ENCODE results near the gene RNF8.
"Not testable (repeated sequence)": the region's sequence is repeated elsewhere in the genome, so short reads cannot be mapped to it uniquely, and the experiment has no call there.

Gene RNF8

GRCh38 chr6:37353761-37354525, at the start of gene RNF8:
RNF8 (plus strand) TSS chr6:37353983; CDS start chr6:37354165, 182 bp downstream.
- in situ Hi-C loops (cut with MboI; ENCODE audit: low sequenced_read_pairs), result no loop called here

GRCh38 chr6:37304766-37305165, 49.0 kb upstream of the RNF8 start:
- in situ Hi-C loops (cut with MboI; ENCODE audit: low sequenced_read_pairs), result no loop called here

GRCh38 chr6:37305841-37306425, 47.9 kb upstream of the RNF8 start:
- in situ Hi-C loops (cut with MboI; ENCODE audit: low sequenced_read_pairs), result no loop called here

GRCh38 chr6:37306624-37307222, 47.1 kb upstream of the RNF8 start:
- in situ Hi-C loops (cut with MboI; ENCODE audit: low sequenced_read_pairs), result no loop called here

GRCh38 chr6:37307484-37307883, 46.3 kb upstream of the RNF8 start:
- in situ Hi-C loops (cut with MboI; ENCODE audit: low sequenced_read_pairs), result not testable (repeated sequence)

DNA sequence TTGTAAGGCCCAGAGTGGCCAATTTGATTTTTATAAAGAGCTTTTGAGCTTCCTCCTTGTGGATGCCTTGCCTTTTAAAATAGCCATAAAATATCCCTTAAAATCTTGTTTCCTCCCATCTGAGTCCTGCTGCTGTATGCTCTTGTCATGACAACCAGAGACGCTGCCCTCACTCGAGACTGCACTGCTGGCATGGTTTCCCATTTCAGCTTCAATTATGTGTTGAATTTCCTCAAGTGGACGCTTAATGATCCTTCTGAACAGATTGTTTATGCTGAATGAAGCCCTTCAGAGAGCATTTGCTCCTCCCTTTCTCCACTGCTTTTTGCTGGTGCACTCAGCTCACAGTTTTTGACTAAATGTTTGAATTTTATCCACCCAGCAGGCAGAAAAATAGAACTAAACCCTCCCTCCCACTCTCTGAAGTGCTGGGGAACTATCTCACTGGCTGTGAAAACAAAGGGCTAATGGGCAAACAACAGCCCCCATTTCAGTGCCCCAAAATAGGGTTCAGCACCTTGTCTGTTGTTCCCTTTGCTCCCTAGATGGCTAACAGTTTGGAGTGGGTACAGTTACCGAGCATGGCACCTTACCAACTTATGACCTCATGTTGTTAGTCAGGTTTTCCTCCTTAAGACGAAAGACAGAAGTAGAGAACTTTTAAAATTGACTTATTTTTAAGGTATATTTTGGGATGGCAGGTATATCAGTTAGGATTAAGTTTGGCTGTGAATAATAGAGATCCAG, 45.5 kb upstream of the RNF8 start:
- in situ Hi-C loops (cut with MboI; ENCODE audit: low sequenced_read_pairs), result no loop called here

DNA sequence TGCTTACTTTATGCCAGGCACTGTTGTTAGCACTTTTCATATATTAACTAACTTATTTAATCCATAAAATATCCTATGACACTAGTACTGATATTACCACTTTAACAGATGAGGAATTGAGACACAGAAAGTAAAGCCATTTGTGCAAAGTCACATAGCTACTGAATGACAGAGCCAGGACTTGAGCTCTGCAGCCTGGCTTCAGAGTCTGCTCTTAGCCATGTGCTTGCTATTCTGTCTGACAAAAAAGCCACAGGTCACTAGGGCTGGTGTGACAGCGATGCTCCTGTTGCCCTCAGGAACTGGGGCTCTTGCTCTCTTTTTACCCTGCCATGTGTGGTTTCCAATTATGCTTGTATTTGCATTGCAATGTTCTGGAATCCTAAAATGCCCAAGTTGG, 44.7 kb upstream of the RNF8 start:
- in situ Hi-C loops (cut with MboI; ENCODE audit: low sequenced_read_pairs), result no loop called here

- in situ Hi-C loops (cut with MboI; ENCODE audit: low sequenced_read_pairs), result no loop called here
These were observed 44.1 kb upstream of the RNF8 start for GRCh38 chr6:37309692-37310091.

DNA sequence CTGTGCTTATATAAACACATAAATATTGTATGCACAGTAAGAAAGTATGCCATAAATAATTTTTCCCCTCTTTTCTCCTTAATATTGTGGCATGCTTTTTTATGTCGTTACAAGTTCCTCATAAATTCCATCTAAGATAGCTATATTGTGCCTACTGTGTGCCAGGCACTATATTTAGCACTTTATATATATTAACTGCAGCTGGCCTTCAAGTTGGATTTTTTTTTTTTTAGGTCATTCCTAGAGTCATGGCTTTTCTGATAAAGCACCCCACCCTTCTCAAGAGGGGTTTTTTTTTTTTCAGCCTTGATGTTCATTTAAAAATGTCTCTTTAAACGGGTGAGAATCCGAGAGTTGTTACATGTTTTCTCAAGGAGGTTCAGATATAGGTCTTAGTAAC, 42.8 kb upstream of the RNF8 start:
- in situ Hi-C loops (cut with MboI; ENCODE audit: low sequenced_read_pairs), result no loop called here

GRCh38 chr6:37311741-37312473, 41.9 kb upstream of the RNF8 start:
- in situ Hi-C loops (cut with MboI; ENCODE audit: low sequenced_read_pairs), result no loop called here

GRCh38 chr6:37313723-37314486, 39.9 kb upstream of the RNF8 start:
- in situ Hi-C loops (cut with MboI; ENCODE audit: low sequenced_read_pairs), result no loop called here

GRCh38 chr6:37314487-37315156, 39.2 kb upstream of the RNF8 start:
- in situ Hi-C loops (cut with MboI; ENCODE audit: low sequenced_read_pairs), result no loop called here

DNA sequence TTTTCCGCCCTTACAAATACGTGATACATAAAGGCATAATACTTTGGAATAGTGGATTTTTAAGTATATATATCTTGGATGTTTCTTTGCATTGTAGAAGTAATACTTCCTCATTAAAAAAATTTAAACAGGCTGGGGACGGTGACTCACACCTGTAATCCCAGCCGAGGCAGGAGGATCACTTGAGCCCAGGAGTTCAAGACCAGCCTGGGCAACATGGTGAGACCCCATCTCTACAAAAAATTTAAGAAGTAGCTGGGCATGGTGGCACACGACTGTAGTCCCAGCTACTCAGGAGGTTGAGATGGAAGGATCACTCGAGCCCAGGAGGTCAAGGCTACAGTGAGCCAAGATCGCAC, 38.6 kb upstream of the RNF8 start:
- in situ Hi-C loops (cut with MboI; ENCODE audit: low sequenced_read_pairs), result no loop called here

DNA sequence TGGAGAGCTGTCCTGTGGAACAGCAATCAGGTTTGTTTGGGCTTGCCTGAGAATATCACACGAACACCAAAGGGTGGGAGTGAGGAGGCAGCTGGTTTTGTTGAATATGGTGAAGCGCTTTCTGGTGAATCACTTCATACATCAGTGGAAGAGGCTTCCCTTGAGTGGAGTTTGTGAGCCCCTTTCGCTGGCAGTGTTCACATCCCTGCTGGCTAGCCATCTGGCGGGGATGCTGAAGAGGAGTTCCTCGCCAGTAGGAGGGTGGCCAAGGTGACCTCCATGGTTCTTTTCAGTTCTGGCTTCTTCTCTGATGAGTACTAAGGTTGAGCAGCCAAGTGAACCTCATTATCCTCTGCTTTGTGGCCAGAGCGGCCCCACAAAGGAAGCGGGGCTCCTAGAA, 37.7 kb upstream of the RNF8 start:
- in situ Hi-C loops (cut with MboI; ENCODE audit: low sequenced_read_pairs), result no loop called here

DNA sequence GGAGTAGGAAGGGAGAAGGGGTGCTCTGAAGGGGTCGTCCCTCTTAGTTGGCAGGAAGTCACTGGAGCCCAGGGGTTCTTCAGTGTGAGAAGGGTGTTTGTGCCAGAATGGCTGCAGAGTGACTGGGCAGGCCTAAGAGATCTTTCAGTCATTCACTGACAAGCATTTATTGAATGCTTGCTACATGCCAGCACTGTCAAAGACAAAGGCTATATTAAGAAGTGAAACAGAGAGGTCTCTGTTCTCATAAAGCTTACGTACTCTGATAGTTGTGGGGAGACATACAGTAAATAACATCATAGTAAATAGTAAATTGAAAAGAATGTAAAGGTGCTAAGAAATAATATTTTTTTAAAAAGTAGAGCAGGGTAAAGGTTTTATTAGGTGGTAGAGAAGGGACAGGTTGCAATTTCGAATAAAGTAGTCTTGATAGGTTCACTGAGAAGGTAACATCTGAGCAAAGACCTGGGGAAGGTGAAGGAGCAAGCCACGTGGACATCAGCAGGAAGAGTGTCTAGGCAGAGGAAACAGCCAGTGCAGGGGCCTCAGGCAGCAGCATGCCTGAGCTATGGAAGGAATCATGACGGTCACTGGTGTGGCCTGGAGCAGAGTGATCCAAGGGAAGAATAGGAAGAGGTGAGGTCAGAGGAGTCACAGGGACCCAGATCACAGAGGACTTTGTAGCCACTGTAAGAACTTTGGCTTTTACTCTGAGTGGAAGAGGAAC, 36.3 kb upstream of the RNF8 start:
- in situ Hi-C loops (cut with MboI; ENCODE audit: low sequenced_read_pairs), result no loop called here

GRCh38 chr6:37319156-37319555, 34.6 kb upstream of the RNF8 start:
- in situ Hi-C loops (cut with MboI; ENCODE audit: low sequenced_read_pairs), result no loop called here

GRCh38 chr6:37319856-37320480, 33.8 kb upstream of the RNF8 start:
- in situ Hi-C loops (cut with MboI; ENCODE audit: low sequenced_read_pairs), result no loop called here

GRCh38 chr6:37320646-37321045, 33.1 kb upstream of the RNF8 start:
- in situ Hi-C loops (cut with MboI; ENCODE audit: low sequenced_read_pairs), result no loop called here

DNA sequence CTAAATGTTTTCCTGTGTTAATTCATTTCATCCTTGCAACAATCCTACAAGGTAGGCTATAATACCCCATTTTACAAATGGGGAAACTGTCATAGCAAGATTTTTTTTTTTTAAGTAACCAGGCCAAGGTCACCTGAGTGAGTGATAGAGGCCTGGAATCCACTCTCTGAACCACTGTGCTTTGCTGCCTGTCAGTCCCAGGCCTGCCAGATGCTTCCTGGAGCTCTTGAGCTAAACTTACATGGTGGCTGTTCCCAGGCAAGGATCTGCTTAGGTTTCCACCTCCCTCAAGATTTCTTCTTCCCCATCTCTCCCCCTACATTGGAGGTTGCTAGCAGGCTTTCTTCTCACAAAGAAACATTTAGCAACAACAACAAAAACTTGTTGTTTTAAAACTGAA, 32.7 kb upstream of the RNF8 start:
- in situ Hi-C loops (cut with MboI; ENCODE audit: low sequenced_read_pairs), result no loop called here
